ENCODE results near the gene NUDT9.
"Not testable (repeated sequence)": the region's sequence is repeated elsewhere in the genome, so short reads cannot be mapped to it uniquely, and the experiment has no call there.

The NUDT9 gene

GRCh38 chr4:87410157-87410556 is 12.2 kb upstream of the NUDT9 start:
- DNase-seq, result no peak

- DNase-seq, result no peak
These were observed 11.7 kb upstream of the NUDT9 start for GRCh38 chr4:87410679-87411078.

- DNase-seq, result no peak
These were observed 7.6 kb upstream of the NUDT9 start for GRCh38 chr4:87414816-87415215.

- no peak for DNase-seq
These were observed 5.4 kb upstream of the NUDT9 start for GRCh38 chr4:87416965-87417364.

GRCh38 chr4:87418410-87418809 is 4.0 kb upstream of the NUDT9 start:
- not testable (repeated sequence) for DNase-seq

GRCh38 chr4:87419578-87420249 is 2.7 kb upstream of the NUDT9 start:
- DNase-seq, result no peak

GRCh38 chr4:87420276-87420830 is 2.0 kb upstream of the NUDT9 start:
- DNase-seq, result no peak

GRCh38 chr4:87423317-87424098 is 1.1 kb downstream of the NUDT9 start:
- DNase-seq, result no peak

GRCh38 chr4:87424099-87424543 is 1.7 kb downstream of the NUDT9 start:
- DNase-seq, result not testable (repeated sequence)

- DNase-seq, result no peak
These were observed 3.3 kb downstream of the NUDT9 start for GRCh38 chr4:87425711-87426110.

GRCh38 chr4:87426865-87427517 is 4.6 kb downstream of the NUDT9 start:
- no peak for DNase-seq

- DNase-seq, result no peak
These were observed 5.1 kb downstream of the NUDT9 start for GRCh38 chr4:87427518-87427868.

- no peak for DNase-seq
These were observed 6.6 kb downstream of the NUDT9 start for GRCh38 chr4:87428979-87429378.

GRCh38 chr4:87430038-87430437 is 7.7 kb downstream of the NUDT9 start:
- no peak for DNase-seq

GRCh38 chr4:87433342-87433741 is 11.0 kb downstream of the NUDT9 start:
- no peak for DNase-seq

GRCh38 chr4:87442889-87443288 is 20.5 kb downstream of the NUDT9 start:
- no peak for DNase-seq

- DNase-seq, result no peak
These were observed 22.4 kb downstream of the NUDT9 start for GRCh38 chr4:87444741-87445140.

- DNase-seq, result no peak
These were observed 23.6 kb downstream of the NUDT9 start for GRCh38 chr4:87445964-87446363.

- not testable (repeated sequence) for DNase-seq
These were observed 24.0 kb downstream of the NUDT9 start for GRCh38 chr4:87446375-87446774.

- DNase-seq, result no peak
These were observed 29.2 kb downstream of the NUDT9 start for GRCh38 chr4:87451537-87451936.

GRCh38 chr4:87458913-87459312 is 36.5 kb downstream of the NUDT9 start:
- DNase-seq, result no peak

GRCh38 chr4:87461281-87461700 is 38.9 kb downstream of the NUDT9 start:
- DNase-seq, result no peak

- DNase-seq, result no peak
These were observed 39.7 kb downstream of the NUDT9 start for GRCh38 chr4:87462102-87462501.

All from activated CD4-positive, CD25-positive, alpha-beta regulatory T cell treated with anti-CD3 and anti-CD28 coated beads, Interleukin-2, amount 50 U/mL, for 72 hours (primary cell).